Nephron progenitor cell (in vitro differentiated cells): ENCODE results near the gene CHDH.

Experiments
- DNase-seq: peaks from one replicate; pipeline ENCODE4 v3.0.0; 2021
- H3K27ac Mint-ChIP-seq: 2 replicates; pipeline ENCODE4 v1.8.0; 2021; ENCODE audit warnings: mild to moderate bottlenecking, moderate library complexity, mixed read lengths
- H3K27me3 Mint-ChIP-seq: 2 replicates; pipeline ENCODE4 v1.8.0; 2021; ENCODE audit warnings: mild to moderate bottlenecking, low read depth, mixed read lengths; ENCODE audit not compliant: poor library complexity
- H3K36me3 Mint-ChIP-seq: 2 replicates; pipeline ENCODE4 v1.8.0; 2021; ENCODE audit warnings: low read depth, mixed read lengths
- H3K4me1 Mint-ChIP-seq: 2 replicates; pipeline ENCODE4 v1.8.0; 2021; ENCODE audit warnings: mixed read lengths
- H3K4me3 Mint-ChIP-seq: 2 replicates; pipeline ENCODE4 v1.8.0; 2021; ENCODE audit warnings: mild to moderate bottlenecking, moderate library complexity, mixed read lengths
- H3K9me3 Mint-ChIP-seq: 2 replicates; pipeline ENCODE4 v1.8.0; 2021; ENCODE audit warnings: mild to moderate bottlenecking, moderate library complexity, mixed read lengths
- CTCF ChIP-seq: fragments of 200-600 bp; sonication (generic); IDR thresholded peaks from 2 replicates; pipeline ENCODE4 v1.5.0; 2021; ENCODE audit warnings: antibody characterized with exemption

Gene CHDH

GRCh38 chr3:53841296-53841695, 4.9 kb downstream of the CHDH start:
- no peak for DNase-seq
- H3K9me3 Mint-ChIP-seq: no peaks in the 10 kb centered on the region
- no peak overlapping the region for H3K27ac Mint-ChIP-seq
- no peak overlapping the region for H3K4me3 Mint-ChIP-seq
- no peak for TF ChIP-seq CTCF
- H3K4me1 Mint-ChIP-seq: peaks cover 24% of the 10 kb centered on the region
- peaks cover 21% of the 10 kb centered on the region for H3K27me3 Mint-ChIP-seq
- no peaks in the 10 kb centered on the region for H3K36me3 Mint-ChIP-seq

- no peaks in the 10 kb centered on the region for H3K4me1 Mint-ChIP-seq
- H3K27ac Mint-ChIP-seq: no peak overlapping the region
- H3K4me3 Mint-ChIP-seq: no peak overlapping the region
These were observed 8.9 kb downstream of the CHDH start for GRCh38 chr3:53837331-53837730.

GRCh38 chr3:53836084-53836872, 9.9 kb downstream of the CHDH start:
- no peak overlapping the region for H3K4me3 Mint-ChIP-seq
- no peak for DNase-seq
- H3K27me3 Mint-ChIP-seq: peaks cover 3% of the 10 kb centered on the region
- no peak for TF ChIP-seq CTCF
- H3K36me3 Mint-ChIP-seq: no peaks in the 10 kb centered on the region
- H3K4me1 Mint-ChIP-seq: no peaks in the 10 kb centered on the region
- H3K9me3 Mint-ChIP-seq: no peaks in the 10 kb centered on the region
- H3K27ac Mint-ChIP-seq: no peak overlapping the region

More at GRCh38 chr3:53837331-53837730, 8.9 kb downstream of the CHDH start:
- peaks cover 3% of the 10 kb centered on the region for H3K27me3 Mint-ChIP-seq
- TF ChIP-seq CTCF: no peak
- DNase-seq: no peak
- H3K9me3 Mint-ChIP-seq: no peaks in the 10 kb centered on the region
- H3K36me3 Mint-ChIP-seq: no peaks in the 10 kb centered on the region

GRCh38 chr3:53835257-53835656, 11.0 kb downstream of the CHDH start:
- no peak overlapping the region for H3K4me3 Mint-ChIP-seq
- H3K27me3 Mint-ChIP-seq: peaks cover 3% of the 10 kb centered on the region
- TF ChIP-seq CTCF: no peak
- no peaks in the 10 kb centered on the region for H3K4me1 Mint-ChIP-seq
- no peak overlapping the region for H3K27ac Mint-ChIP-seq
- no peak for DNase-seq
- H3K36me3 Mint-ChIP-seq: no peaks in the 10 kb centered on the region
- no peaks in the 10 kb centered on the region for H3K9me3 Mint-ChIP-seq

GRCh38 chr3:53834429-53835095, 11.7 kb downstream of the CHDH start:
- Mint-ChIP-seq H3K27me3 (peaks cover 3% of the 10 kb centered on the region), H3K4me3 (no peak overlapping the region), H3K9me3 (no peaks in the 10 kb centered on the region), H3K27ac (no peak overlapping the region), H3K4me1 (no peaks in the 10 kb centered on the region), H3K36me3 (no peaks in the 10 kb centered on the region)
- no peak for TF ChIP-seq CTCF
- DNase-seq: no peak

- Mint-ChIP-seq H3K27ac (no peak overlapping the region), H3K4me3 (no peak overlapping the region), H3K4me1 (no peaks in the 10 kb centered on the region), H3K27me3 (peaks cover 3% of the 10 kb centered on the region), H3K36me3 (no peaks in the 10 kb centered on the region), H3K9me3 (no peaks in the 10 kb centered on the region)
- no peak for TF ChIP-seq CTCF
- no peak for DNase-seq
These were observed 12.5 kb downstream of the CHDH start for GRCh38 chr3:53833700-53834099.
